GM19467 (cell line): ENCODE results near the gene LEO1.
A peak's percentile ranks its signal among the peaks of the same experiment; 100 is the strongest.

Experiments used
- ATAC-seq: cut with Tn5 transposase; IDR thresholded peaks from one replicate; pipeline ENCODE4 v1.9.1; 2021; ENCODE audit warnings: mild to moderate bottlenecking, moderate library complexity; ENCODE audit not compliant: unreplicated experiment

The LEO1 gene

DNA sequence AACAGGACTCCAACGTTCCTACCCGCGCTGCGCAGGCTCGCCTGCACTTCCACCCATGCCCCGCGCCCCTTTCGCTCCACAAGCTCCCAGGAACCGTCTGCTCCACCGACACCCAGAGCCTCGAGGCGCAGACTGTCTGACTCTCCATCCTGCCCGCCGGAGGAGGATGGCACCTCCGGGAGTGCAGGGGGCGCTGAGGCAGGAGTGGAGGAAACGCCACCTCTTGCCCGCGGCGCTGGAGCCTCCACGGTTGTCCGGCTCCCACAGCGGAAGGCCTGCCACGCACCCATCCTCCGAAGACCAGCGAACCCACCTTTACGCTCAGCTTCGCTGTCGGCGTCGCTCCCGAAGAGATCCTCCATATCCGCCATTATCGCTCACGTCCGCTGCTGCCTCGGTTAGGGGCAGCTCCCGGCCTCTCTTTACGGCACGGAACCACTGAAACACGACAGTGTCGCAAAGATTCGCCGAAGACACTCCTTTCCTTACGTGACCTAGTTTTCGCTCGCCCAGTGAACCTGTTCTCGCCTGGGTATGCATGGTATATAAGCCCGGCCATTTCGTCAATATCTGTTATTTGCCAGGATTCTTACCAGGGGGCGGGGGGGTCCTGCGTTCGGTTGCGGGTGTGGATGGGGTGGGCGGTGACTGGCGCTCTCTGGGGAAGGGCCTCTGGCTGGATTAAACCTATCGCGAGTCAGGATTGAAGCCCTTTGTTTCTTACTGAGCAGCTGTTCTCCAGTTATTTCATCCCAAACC, at the start of gene LEO1:
Gene LEO1 (minus strand): TSS at position 404 of the 759 bp plus-strand sequence. CDS start 33 bp downstream, at position 371.
- peak; percentile 80 for ATAC-seq

- ATAC-seq = no peak
Measured at GRCh38 chr15:52021128-52021671, 49.6 kb upstream of the LEO1 start.

DNA sequence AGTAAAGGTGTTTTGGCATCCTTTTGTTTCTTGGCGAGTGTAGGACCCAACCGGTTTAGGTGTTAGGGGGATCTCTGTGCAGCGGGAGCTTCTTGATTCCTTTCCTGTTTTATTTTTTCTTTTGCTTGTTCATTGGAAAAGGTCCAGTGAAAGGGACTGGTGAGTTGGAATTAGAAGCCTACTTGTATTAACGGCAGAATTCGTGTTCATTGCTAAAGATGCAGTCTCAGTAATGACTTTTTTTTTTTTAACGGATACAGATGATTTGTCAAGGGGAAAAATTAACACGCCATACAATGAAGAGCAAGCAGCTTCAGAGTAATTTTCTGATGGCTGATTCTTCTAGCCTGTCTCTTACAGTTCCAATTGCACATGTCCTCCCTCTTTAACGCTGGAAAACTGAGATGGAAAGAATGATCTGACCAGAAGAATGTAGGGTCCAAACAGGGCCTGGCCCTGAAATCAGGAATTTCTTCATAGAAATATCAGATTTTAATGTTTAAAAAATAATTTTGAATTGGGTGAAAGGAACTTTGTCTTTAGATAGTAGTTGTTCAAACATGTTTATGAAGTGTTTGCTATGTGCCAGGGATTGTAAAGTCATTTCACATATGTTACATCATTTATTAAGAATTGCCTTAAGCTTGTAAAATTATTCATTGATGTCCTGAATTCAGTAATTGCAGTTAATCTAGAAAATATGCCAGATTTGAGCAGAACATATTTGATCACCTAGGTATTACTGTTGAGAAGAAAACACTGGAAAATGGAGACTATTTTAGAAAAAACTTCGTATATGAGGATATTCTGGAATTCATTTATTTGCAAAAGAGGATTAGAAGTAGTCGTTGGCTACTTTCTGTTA, 48.9 kb upstream of the LEO1 start:
- no peak for ATAC-seq

GRCh38 chr15:52019394-52020220, 48.0 kb upstream of the LEO1 start:
- ATAC-seq = peak; percentile 39

GRCh38 chr15:52018693-52019393, 47.3 kb upstream of the LEO1 start, which contains the start of gene MAPK6:
MAPK6 (plus strand) TSS chr15:52019219; CDS start chr15:52046461, 27,242 bp downstream.
- ATAC-seq = peak; percentile 60

GRCh38 chr15:52018244-52018643, 46.7 kb upstream of the LEO1 start:
- ATAC-seq = no peak

DNA sequence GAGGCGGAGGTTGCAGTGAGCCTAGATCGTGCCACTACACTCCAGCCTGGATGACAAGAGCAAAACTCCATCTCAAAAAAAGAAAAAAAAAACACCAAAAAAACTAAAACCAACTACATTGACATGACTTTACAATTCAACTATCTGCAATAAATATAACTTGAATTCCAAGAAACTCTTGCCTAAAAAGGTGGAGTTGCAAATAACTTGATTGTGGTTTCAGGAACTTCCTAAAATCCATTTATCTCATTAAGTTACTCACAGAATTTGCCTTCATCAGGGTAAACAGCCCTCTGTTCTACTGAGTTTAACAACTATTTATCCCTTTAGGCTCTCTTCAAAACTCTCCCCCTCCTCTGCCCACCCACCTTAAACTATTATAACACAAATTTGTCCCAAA, 44.7 kb upstream of the LEO1 start:
- no peak for ATAC-seq

DNA sequence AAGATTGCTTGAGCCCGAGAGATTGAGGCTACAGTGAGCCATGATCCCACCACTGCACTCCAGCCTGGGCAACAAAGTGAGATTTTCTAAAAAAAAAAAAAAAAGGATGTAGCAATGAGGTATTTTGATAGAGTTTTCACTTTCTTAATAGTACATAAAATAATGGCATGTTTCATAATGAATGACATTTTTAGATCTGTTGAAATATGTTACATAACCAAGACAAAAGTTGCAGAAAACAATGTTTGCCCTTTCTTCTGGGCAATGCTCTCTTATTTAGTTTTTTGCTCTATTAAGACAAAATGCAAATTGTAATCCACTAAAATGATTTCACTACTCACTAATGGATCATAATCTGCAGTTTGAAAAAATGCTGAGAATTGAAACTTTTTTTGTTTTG, 43.0 kb upstream of the LEO1 start:
- ATAC-seq = no peak

DNA sequence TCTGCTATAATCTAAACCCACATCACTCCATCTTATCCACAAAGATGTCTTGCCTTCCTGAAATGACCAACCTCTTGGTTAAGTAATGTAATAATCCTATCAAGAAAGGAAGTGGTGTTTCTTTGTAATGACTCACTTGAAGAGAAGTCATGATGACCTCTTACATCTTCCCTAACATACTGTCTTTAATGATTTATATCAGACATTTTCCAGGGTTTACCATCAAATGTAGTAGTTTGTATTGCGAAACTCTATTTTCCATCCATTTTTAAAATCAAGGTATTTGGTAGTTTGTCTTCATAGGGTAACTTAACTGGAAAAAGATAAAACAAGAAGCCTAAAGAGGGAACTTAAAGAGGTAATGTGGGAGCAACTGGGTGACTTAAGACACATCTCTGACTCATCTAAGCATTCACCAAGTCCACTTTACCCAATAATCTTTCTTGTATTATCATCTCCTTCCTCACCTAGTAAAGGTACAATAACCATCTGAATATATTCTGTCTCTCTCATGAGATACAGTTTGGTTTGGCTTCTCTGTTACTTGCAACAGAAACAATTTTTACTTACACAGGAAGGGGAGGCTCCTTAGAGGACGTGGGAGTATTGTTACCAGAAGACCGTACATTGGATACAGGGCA, 41.7 kb upstream of the LEO1 start:
- ATAC-seq = no peak

DNA sequence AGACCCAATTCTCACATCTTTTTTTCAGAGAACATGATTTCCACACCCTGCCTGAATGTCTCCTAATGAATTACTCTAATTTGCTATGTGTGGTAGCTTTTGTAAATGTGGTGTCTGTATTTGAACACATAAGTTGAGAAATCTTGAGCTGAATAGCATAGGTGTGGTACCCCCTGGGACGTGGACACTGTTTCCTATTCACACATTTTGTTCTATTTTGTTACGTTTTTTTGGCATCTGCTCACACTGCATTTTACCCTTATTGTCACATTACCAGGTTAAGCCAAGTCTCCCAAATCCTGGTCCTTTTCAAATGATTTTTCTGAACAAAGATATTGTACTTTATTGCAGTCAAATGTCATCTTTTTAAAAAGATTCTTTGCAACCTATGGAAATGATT, 40.6 kb upstream of the LEO1 start:
- no peak for ATAC-seq

- no peak for ATAC-seq
Measured at GRCh38 chr15:52011711-52012144, 40.1 kb upstream of the LEO1 start.

DNA sequence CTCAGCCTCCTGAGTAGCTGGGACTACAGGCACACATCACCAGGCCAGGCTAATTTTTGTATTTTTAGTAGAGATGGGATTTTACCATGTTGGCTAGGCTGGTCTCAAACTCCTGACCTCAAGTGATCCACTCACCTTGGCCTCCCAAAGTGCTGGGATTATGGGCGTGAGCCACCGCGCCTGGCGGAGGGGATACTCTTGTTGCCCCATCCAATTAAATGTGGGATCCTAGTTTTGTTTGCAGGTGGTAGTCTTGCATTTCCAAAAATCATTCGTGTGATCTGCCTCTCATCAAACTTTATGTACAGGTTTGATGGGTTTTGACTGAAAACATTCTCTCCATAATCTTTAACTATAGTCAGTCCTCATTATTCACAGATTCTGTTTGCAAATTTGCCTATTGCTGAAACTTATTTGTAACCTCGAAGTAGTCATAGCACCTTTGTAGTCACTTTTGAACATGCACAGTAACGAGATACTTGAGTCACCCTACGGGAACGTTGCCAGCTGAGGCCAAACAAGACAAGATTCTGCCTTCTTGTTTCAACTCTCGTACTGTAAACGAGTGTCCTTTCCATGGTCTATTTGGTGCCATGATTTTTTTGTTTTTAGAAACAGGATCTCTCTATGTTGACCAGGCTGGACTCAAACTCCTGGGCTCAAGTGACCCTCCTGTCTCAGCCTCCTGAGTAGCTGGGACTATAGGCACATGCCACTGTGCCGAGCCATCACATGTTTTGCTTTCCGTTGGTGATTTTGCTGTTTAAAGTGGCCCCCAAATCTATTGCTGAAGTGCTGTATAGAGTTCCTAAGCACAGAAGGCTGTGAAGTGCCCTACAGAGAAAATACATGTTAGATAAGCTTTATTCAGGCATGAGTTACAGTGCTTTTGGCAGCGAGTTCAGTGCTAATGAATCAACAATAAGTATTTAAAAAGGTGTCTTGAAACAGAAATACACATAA, 39.3 kb upstream of the LEO1 start:
- ATAC-seq = no peak

DNA sequence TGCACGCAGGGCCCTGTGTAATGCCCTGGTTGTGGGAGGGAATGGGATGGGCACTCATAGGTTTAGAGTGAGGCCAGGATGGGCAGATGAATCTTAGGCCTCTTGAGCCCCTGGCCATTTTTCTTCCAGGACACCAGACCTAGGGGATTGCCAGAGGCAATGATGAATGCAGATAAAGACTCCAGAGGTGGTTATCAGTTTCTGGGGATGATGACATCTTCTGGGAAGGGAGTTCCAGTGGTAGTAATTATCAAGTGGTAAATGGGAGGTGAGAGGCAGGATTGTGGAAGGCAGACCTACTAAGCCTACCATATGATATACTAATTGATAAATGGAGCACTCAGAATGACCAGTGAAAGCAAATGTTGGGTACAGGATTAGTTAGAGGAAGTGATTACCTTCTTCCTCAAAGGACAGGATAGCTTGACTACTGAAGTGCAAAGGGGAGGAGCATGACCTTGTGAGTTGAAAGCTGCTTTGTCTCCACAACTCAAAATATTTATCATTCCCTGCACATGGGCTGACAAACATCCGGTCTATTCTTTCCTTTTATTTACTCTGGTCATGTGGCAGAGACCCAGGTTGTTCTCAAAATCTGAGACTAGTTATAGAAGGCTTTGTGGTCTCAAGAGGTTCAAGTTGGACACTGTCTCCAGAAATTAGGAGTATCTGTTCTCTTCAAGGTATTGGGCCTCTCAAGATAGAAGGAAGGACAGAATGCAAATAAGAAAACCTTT, 37.3 kb upstream of the LEO1 start:
- ATAC-seq = no peak

DNA sequence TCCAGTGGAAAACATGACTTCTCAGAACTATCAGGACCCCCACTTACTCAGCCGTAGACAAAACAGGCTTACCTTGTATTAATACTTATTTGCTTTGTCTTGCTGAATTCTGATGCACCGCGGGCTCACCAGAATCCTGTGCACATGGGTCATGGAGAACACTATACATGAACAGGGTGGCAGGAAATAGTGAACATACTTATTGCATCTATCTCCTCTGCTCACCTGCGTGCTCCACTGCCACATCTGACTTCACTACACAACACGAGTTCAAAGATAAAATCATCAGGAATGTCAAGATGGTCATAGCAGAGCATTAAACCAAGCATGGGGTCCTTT, 36.8 kb upstream of the LEO1 start:
- no peak for ATAC-seq

- peak; percentile 31 for ATAC-seq
Measured at GRCh38 chr15:52006702-52007340, 35.2 kb upstream of the LEO1 start.

GRCh38 chr15:52005748-52006701, 34.4 kb upstream of the LEO1 start:
- ATAC-seq = peak; percentile 53
